ENCODE results near the gene SH3PXD2A.

SH3PXD2A gene

DNA sequence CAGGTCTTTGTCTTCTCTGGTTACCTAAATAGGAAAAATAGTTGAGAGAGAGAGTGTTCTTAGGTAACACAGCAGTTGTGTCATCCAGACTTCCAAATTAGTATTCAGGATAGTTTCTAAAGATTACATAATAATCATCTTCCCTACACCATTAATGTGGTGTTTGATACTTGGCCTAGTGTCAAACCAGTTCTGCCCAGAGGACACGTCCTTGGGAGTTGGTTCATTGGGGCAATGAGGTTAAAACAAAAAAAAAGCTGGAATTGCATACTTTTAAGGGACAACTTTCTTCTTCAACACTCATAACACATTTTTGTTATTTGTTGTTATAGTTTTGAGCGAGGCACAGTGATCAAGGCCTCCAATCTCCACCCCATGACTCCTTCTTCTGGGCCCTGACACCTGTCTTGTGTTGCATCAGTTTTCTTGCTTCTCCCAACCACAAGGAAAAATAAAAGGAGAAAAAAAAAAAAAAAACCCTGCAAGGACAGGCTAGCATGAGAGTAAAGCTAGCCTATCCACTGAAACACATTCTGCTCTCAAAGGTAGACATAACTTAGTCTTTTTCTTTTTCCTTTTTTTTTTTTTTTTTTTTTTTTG, 33.8 kb upstream of the SH3PXD2A start:
- H3K4me3 ChIP-seq (ENCODE audit: low read depth, low read length) = no peak overlapping the region
- TF ChIP-seq, protein P1, sequence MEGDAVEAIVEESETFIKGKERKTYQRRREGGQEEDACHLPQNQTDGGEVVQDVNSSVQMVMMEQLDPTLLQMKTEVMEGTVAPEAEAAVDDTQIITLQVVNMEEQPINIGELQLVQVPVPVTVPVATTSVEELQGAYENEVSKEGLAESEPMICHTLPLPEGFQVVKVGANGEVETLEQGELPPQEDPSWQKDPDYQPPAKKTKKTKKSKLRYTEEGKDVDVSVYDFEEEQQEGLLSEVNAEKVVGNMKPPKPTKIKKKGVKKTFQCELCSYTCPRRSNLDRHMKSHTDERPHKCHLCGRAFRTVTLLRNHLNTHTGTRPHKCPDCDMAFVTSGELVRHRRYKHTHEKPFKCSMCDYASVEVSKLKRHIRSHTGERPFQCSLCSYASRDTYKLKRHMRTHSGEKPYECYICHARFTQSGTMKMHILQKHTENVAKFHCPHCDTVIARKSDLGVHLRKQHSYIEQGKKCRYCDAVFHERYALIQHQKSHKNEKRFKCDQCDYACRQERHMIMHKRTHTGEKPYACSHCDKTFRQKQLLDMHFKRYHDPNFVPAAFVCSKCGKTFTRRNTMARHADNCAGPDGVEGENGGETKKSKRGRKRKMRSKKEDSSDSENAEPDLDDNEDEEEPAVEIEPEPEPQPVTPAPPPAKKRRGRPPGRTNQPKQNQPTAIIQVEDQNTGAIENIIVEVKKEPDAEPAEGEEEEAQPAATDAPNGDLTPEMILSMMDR (IDR thresholded peaks at IDR 0.05; ENCODE audit: low read depth, low read length, missing control alignments) = no peak
- in situ Hi-C loops (cut with HindIII; ENCODE audit: low sequenced_read_pairs) = no loop called here
- no peak for DNase-seq (ENCODE audit: low read depth)

DNA sequence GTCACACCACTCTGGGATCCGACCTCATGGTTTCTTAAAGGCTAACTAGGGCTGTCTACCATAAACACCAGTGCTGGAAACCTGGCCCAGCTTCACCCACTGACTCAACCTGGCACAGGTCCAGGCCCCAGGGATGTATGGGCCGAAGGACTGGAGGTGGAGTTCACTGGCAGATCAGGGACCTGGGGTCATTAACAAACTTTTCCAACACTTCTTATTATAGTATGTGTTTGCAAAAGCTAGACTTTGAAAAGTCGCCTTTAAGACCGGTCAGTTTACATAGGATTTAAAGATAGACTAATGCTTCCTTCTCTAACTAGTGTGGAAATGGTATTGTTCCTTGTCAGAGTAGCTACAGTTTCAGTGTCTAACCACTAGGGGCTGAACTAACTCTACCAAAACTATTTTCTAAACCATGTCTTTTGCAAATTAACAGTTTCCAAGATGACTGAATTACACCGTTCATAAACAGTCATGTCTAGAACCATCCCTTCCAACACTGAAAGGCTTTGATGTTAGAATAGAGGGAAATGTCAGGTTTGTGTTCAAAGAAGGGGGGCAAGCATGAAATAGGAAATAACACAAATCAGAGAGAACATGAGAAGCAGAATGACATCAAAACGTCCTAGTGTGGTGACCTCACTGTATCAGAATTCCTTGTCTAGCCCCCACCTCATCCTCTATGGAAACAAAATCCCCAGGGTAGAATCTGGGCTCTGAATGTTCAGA, 32.9 kb upstream of the SH3PXD2A start:
- peak; percentile 79 for DNase-seq (ENCODE audit: low read depth)
- in situ Hi-C loops (cut with HindIII; ENCODE audit: low sequenced_read_pairs) = no loop called here
- H3K4me3 ChIP-seq (ENCODE audit: low read depth, low read length) = no peak overlapping the region
- TF ChIP-seq, protein P1 (IDR thresholded peaks at IDR 0.05; ENCODE audit: low read depth, low read length, missing control alignments) = peak; percentile 72

GRCh38 chr10:103885617-103886016, 30.2 kb upstream of the SH3PXD2A start:
- in situ Hi-C loops (cut with HindIII; ENCODE audit: low sequenced_read_pairs) = no loop called here
- peak; percentile 53 for DNase-seq (ENCODE audit: low read depth)
- TF ChIP-seq, protein P1 (IDR thresholded peaks at IDR 0.05; ENCODE audit: low read depth, low read length, missing control alignments) = no peak
- no peak overlapping the region for H3K4me3 ChIP-seq (ENCODE audit: low read depth, low read length)

- peak; percentile 37 for DNase-seq (ENCODE audit: low read depth)
- no peak overlapping the region for H3K4me3 ChIP-seq (ENCODE audit: low read depth, low read length)
- in situ Hi-C loops (cut with HindIII; ENCODE audit: low sequenced_read_pairs) = no loop called here
- TF ChIP-seq, protein P1 (IDR thresholded peaks at IDR 0.05; ENCODE audit: low read depth, low read length, missing control alignments) = peak; percentile 77
Measured at GRCh38 chr10:103884681-103885139, 29.3 kb upstream of the SH3PXD2A start.

- no peak for DNase-seq (ENCODE audit: low read depth)
- H3K4me3 ChIP-seq (ENCODE audit: low read depth, low read length) = no peak overlapping the region
- in situ Hi-C loops (cut with HindIII; ENCODE audit: low sequenced_read_pairs) = no loop called here
- TF ChIP-seq, protein P1 (IDR thresholded peaks at IDR 0.05; ENCODE audit: low read depth, low read length, missing control alignments) = no peak
Measured at GRCh38 chr10:103882285-103883007, 27.1 kb upstream of the SH3PXD2A start.

DNA sequence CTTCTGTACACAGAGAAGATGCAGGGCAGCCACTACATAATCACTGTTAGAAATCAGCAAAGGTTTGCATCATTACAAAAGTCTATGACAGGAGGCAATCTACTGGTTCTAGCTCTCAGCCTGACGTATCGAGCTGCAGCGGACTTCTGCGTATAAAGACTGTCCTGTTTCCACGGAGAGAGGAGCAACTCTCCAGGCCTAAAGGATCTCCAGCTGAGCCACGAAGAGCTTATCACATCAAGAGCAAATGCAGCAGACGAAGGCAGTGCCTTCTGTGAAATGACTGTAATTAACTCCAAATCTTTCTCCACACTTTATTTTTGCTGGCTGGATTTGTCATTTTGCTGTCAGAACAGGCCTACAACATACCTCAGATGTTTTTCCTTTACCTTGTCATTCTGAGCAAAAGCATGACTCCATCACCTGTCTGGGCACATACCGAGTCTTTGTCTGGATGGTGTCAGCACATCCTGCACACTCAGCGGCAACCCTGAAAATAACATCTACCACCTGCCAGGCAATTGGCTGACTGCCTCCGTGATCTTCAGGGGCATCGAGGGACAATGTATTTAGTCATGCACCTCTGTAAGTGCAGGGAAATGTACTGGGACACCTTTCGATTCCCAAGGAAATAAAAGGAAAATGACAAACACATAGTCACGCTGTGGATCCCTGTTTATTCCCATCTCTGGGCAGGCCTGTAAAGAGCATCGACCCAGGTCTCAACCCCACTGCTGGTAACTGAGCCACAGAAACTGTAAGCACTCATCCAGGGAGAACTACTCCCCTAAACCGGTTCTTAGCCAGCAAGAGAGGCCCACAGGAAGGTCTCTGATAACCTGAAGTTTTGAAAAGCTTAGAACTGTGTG, 26.3 kb upstream of the SH3PXD2A start:
- in situ Hi-C loops (cut with HindIII; ENCODE audit: low sequenced_read_pairs) = no loop called here
- TF ChIP-seq, protein P1 (IDR thresholded peaks at IDR 0.05; ENCODE audit: low read depth, low read length, missing control alignments) = no peak
- H3K4me3 ChIP-seq (ENCODE audit: low read depth, low read length) = no peak overlapping the region
- DNase-seq (ENCODE audit: low read depth) = no peak

Data from astrocyte of the cerebellum (primary cell).